Hepatocyte (in vitro differentiated cells): ENCODE results near the gene ATG4D.

Experiments used
- EZH2 ChIP-seq: fragments of 200-600 bp; sonication (generic); IDR thresholded peaks from 2 replicates; pipeline ENCODE4 v1.6.1; 2016; ENCODE audit warnings: antibody characterized with exemption, mild to moderate bottlenecking, borderline replicate concordance
- TF ChIP-seq, protein P1 (sequence below): fragments of 200-600 bp; sonication (generic); IDR thresholded peaks from 2 replicates; pipeline ENCODE4 v1.5.1; 2016; ENCODE audit warnings: antibody characterized with exemption, mild to moderate bottlenecking; ENCODE audit not compliant: poor library complexity

DNA sequence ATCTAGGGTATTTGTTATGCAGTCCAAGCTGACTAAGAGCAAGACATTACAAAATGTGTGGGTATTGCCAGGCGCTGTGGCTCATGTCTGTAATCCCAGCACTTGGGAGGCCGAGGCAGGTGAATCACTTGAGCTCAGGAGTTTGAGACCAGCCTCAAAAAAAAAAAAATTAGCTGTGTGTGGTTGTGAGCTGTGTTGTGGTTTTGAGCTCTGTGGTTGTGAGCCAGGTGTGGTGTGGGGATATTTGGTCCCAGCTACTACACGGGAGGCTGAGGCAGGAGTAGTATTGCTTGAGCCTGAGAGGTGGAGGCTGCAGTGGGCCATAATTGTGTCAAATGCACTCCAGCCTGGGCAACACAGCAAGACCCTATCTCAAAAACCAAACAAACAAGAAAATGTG, 35.0 kb upstream of the ATG4D start:
- TF ChIP-seq EZH2: no peak
- TF ChIP-seq, protein P1, sequence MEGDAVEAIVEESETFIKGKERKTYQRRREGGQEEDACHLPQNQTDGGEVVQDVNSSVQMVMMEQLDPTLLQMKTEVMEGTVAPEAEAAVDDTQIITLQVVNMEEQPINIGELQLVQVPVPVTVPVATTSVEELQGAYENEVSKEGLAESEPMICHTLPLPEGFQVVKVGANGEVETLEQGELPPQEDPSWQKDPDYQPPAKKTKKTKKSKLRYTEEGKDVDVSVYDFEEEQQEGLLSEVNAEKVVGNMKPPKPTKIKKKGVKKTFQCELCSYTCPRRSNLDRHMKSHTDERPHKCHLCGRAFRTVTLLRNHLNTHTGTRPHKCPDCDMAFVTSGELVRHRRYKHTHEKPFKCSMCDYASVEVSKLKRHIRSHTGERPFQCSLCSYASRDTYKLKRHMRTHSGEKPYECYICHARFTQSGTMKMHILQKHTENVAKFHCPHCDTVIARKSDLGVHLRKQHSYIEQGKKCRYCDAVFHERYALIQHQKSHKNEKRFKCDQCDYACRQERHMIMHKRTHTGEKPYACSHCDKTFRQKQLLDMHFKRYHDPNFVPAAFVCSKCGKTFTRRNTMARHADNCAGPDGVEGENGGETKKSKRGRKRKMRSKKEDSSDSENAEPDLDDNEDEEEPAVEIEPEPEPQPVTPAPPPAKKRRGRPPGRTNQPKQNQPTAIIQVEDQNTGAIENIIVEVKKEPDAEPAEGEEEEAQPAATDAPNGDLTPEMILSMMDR: no peak
